ENCODE data around the gene FOXS1.

FOXS1 gene

GRCh38 chr20:31839782-31840487, 5.5 kb downstream of the FOXS1 start:
- DNase-seq (ENCODE audit: low read depth): no peak
- TF ChIP-seq, protein P1, sequence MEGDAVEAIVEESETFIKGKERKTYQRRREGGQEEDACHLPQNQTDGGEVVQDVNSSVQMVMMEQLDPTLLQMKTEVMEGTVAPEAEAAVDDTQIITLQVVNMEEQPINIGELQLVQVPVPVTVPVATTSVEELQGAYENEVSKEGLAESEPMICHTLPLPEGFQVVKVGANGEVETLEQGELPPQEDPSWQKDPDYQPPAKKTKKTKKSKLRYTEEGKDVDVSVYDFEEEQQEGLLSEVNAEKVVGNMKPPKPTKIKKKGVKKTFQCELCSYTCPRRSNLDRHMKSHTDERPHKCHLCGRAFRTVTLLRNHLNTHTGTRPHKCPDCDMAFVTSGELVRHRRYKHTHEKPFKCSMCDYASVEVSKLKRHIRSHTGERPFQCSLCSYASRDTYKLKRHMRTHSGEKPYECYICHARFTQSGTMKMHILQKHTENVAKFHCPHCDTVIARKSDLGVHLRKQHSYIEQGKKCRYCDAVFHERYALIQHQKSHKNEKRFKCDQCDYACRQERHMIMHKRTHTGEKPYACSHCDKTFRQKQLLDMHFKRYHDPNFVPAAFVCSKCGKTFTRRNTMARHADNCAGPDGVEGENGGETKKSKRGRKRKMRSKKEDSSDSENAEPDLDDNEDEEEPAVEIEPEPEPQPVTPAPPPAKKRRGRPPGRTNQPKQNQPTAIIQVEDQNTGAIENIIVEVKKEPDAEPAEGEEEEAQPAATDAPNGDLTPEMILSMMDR (conservative IDR thresholded peaks at IDR 0.05; ENCODE audit: low read length): no peak

GRCh38 chr20:31838646-31839292, 6.6 kb downstream of the FOXS1 start:
- TF ChIP-seq, protein P1 (conservative IDR thresholded peaks at IDR 0.05; ENCODE audit: low read length): no peak
- DNase-seq (ENCODE audit: low read depth): no peak
- no peak overlapping the region for H3K4me3 ChIP-seq (ENCODE audit: low read length)

More at GRCh38 chr20:31839782-31840487, 5.5 kb downstream of the FOXS1 start:
- no peak overlapping the region for H3K4me3 ChIP-seq (ENCODE audit: low read length)

- H3K4me3 ChIP-seq (ENCODE audit: low read length): no peak overlapping the region
- TF ChIP-seq, protein P1 (conservative IDR thresholded peaks at IDR 0.05; ENCODE audit: low read length): no peak
- DNase-seq (ENCODE audit: low read depth): peak; percentile 65
Observed at GRCh38 chr20:31837896-31838397, 7.5 kb downstream of the FOXS1 start.

DNA sequence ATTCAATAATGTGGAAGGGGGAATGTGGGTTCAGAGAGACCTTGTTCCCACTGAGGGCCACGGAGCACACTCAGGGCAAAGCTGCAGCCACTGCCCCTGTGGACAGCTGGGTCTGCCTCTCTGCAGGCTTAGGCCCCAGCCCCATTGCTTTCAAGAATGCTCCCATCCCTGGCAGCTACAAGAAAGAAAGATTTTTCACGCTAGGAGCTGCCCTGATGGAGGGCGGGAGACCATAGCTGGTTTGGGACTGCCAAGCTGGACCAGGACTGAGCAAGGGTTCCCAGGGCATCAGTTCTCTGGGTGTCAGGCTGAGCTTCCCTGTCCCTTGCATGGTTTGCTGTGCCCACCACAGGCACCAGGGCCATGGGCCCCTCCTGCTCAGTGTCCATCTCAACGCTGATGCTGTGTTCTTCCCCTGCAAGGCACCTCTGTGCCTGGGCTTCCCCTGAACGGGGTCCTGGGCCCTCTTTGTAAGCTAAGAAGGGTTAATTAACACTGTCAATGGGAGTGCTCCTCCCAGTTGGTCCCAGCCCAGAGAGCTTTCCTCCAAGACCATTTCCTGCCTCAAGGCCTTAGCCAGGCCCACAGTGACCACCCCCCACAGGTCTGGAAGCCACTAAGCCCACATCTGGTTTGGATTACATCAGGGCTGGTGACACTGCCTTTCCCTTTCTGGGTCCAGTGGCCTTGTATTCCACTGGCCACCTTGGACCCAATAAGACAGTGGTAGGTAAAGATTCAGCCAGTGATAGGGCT, 8.4 kb downstream of the FOXS1 start:
- DNase-seq (ENCODE audit: low read depth): peak; percentile 61
- H3K4me3 ChIP-seq (ENCODE audit: low read length): no peak overlapping the region
- TF ChIP-seq, protein P1 (conservative IDR thresholded peaks at IDR 0.05; ENCODE audit: low read length): no peak

GRCh38 chr20:31835977-31836852, 9.2 kb downstream of the FOXS1 start:
- TF ChIP-seq, protein P1 (conservative IDR thresholded peaks at IDR 0.05; ENCODE audit: low read length): no peak
- H3K4me3 ChIP-seq (ENCODE audit: low read length): no peak overlapping the region
- DNase-seq (ENCODE audit: low read depth): peak; percentile 91

GRCh38 chr20:31835554-31835953, 9.8 kb downstream of the FOXS1 start:
- no peak overlapping the region for H3K4me3 ChIP-seq (ENCODE audit: low read length)
- DNase-seq (ENCODE audit: low read depth): no peak
- TF ChIP-seq, protein P1 (conservative IDR thresholded peaks at IDR 0.05; ENCODE audit: low read length): no peak
